ENCODE data around the gene ZG16B. TPM values are rescaled to one million over a fixed set of nuclear protein-coding genes. Genes with fewer than 3 reads are reported as not detected.

The ZG16B gene
- total RNA-seq, 1 experiment from 2014 or later = 19.9 TPM

DNA sequence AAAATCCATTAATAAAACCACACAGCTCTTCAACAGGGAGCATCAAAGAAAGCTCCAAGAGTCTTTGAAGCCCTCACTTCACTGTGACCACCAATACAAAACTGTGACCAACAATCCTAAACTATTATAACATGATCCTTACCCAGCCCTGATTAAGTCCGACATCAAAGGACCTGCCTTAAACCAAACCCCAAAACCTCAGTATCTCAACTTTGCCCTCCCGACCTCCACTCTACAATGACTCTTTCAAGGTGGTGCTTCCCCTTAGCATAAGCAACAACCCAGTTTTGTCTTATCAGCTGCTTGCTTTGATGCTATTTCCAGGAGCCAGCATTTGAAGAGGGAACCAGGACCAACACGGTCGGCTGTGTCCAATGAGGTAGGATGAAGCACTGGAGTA lies 36.3 kb downstream of the ZG16B start:
- ChIA-PET CTCF (no interaction called here), POLR2A (ENCODE audit: unreplicated experiment) (no interaction called here)
- Histone ChIP-seq H3K27me3 (ENCODE audit: insufficient read depth, low read depth) (no peaks in the 10 kb centered on the region), H3K4me1 (replicated peaks; ENCODE audit: insufficient read depth) (peaks cover 5% of the 10 kb centered on the region; the same call in 1 of the 2 replicates), H3K9me3 (ENCODE audit: insufficient read depth, low read depth) (no peaks in the 10 kb centered on the region), H3K4me3 (no peak overlapping the region), H3K27ac (no peak overlapping the region), H3K4me2 (no peak overlapping the region), H3K36me3 (ENCODE audit: low read depth) (no peaks in the 10 kb centered on the region), H3K9me2 (ENCODE audit: insufficient read depth) (no peaks in the 10 kb centered on the region), H3K79me2 (ENCODE audit: low read depth) (no peaks in the 10 kb centered on the region), H3F3A (ENCODE audit: insufficient read depth, low read depth) (peaks cover 32% of the 10 kb centered on the region; the same call in 1 of the 2 replicates), H4K20me1 (ENCODE audit: insufficient read depth) (no peaks in the 10 kb centered on the region), H2AFZ (no peak overlapping the region)
- TF ChIP-seq EZH2 (IDR thresholded peaks at IDR 0.05; ENCODE audit: low read depth) = no peak
- TF ChIP-seq, protein P1, sequence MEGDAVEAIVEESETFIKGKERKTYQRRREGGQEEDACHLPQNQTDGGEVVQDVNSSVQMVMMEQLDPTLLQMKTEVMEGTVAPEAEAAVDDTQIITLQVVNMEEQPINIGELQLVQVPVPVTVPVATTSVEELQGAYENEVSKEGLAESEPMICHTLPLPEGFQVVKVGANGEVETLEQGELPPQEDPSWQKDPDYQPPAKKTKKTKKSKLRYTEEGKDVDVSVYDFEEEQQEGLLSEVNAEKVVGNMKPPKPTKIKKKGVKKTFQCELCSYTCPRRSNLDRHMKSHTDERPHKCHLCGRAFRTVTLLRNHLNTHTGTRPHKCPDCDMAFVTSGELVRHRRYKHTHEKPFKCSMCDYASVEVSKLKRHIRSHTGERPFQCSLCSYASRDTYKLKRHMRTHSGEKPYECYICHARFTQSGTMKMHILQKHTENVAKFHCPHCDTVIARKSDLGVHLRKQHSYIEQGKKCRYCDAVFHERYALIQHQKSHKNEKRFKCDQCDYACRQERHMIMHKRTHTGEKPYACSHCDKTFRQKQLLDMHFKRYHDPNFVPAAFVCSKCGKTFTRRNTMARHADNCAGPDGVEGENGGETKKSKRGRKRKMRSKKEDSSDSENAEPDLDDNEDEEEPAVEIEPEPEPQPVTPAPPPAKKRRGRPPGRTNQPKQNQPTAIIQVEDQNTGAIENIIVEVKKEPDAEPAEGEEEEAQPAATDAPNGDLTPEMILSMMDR (conservative IDR thresholded peaks at IDR 0.05) = no peak
- no peak for DNase-seq
- intact Hi-C loops (cut with micrococcal nuclease; ENCODE audit: unreplicated experiment) = no loop called here
- BruUV-seq (replicated peaks) = no TSS peak

DNA sequence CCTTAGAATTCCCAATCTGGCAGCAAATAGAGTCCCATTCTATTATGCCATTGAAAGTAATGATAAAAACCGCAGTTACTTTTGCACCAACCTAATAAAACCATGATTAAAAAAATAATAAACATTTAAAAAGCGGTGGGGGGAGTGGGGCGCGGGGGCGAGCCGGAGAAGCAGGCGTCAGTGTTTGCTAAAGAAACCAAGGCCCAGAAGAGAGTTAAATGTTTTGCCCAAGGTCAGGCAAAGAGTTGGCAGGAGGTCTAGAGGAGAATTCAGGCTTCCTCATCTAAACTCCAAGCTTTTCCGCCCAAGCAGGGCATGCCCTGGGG lies 37.5 kb downstream of the ZG16B start:
- ChIA-PET CTCF (interaction anchor here (0.7 to 1.7 kb wide), 5 partner anchors 9 to 115 kb away, joined by 4 to 7 read pairs (median 5); partner anchors contain the start of genes FLYWCH2 and SRRM2), POLR2A (ENCODE audit: unreplicated experiment) (interaction anchor here (0.6 to 0.7 kb wide), 2 partner anchors 98 to 303 kb away, joined by 3 read pairs; no protein-coding TSS in a partner anchor)
- intact Hi-C loops (cut with micrococcal nuclease; ENCODE audit: unreplicated experiment) = no loop called here
- DNase-seq = no peak
- peak overlapping the region; percentile 78 for H3K4me2 ChIP-seq
- H3K9me2 ChIP-seq (ENCODE audit: insufficient read depth) = no peaks in the 10 kb centered on the region
- H3F3A ChIP-seq (ENCODE audit: insufficient read depth, low read depth) = peaks cover 34% of the 10 kb centered on the region
- peaks cover 6% of the 10 kb centered on the region; the same call in 1 of the 2 replicates for H3K4me1 ChIP-seq (replicated peaks; ENCODE audit: insufficient read depth)
- H3K4me3 ChIP-seq = peak overlapping the region; percentile 79
- H4K20me1 ChIP-seq (ENCODE audit: insufficient read depth) = no peaks in the 10 kb centered on the region
- no peaks in the 10 kb centered on the region for H3K36me3 ChIP-seq (ENCODE audit: low read depth)
- no peaks in the 10 kb centered on the region for H3K9me3 ChIP-seq (ENCODE audit: insufficient read depth, low read depth)
- TF ChIP-seq EZH2 (IDR thresholded peaks at IDR 0.05; ENCODE audit: low read depth) = no peak
- TF ChIP-seq, protein P1 (conservative IDR thresholded peaks at IDR 0.05) = no peak
- TSS peak; percentile 97 for BruUV-seq (replicated peaks)
- no peaks in the 10 kb centered on the region for H3K79me2 ChIP-seq (ENCODE audit: low read depth)
- H3K27me3 ChIP-seq (ENCODE audit: insufficient read depth, low read depth) = no peaks in the 10 kb centered on the region
- H3K27ac ChIP-seq = peak overlapping the region; percentile 94
- H2AFZ ChIP-seq = peak overlapping the region; percentile 85

DNA sequence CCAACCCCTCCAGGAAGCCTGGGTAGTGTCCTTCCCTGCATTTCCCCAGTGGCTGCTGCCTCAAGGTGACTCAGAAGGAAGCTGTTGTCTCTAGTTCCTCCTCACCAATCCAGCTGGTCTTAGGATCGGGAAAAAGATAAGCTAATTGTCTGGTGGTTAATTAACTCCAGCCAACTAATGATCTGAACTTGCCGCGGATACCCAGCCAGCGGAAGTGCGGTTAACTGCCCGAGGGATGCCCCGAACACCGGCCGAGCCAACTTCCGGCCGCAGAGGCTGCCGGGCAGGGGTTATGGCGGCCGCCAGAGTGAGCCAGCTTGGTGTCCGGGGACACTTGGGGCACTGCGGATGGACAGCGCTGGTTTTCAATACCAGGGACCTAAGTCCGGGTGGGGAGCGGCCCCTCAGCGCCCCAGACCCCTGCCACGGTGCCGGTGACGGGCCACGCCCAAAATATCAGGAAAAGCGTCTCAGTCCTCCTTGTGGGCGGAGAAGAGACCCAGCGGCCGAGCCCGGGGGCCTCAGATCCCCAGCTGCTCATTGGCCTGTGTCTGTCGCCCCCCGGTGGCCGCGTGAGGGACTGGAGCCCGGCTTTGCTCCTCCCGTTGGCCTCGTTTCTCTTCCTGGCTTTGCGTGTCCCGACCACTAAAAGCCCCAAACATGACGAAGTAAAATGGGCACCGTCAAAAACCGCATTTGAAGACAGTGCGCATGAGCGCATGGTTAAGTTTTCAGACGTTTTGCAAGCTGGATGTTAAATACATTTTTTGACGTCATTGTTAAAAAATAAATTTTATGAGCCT lies 38.1 kb downstream of the ZG16B start:
- Histone ChIP-seq H3K36me3 (ENCODE audit: low read depth) (no peaks in the 10 kb centered on the region), H3F3A (ENCODE audit: insufficient read depth, low read depth) (peaks cover 39% of the 10 kb centered on the region), H3K4me1 (replicated peaks; ENCODE audit: insufficient read depth) (peaks cover 11% of the 10 kb centered on the region; the same call in 1 of the 2 replicates), H3K4me3 (peak overlapping the region; percentile 79), H3K27ac (peak overlapping the region; percentile 94), H3K79me2 (ENCODE audit: low read depth) (no peaks in the 10 kb centered on the region), H3K4me2 (peak overlapping the region; percentile 78), H2AFZ (peak overlapping the region; percentile 85), H3K9me3 (ENCODE audit: insufficient read depth, low read depth) (no peaks in the 10 kb centered on the region), H3K9me2 (ENCODE audit: insufficient read depth) (no peaks in the 10 kb centered on the region), H3K27me3 (ENCODE audit: insufficient read depth, low read depth) (no peaks in the 10 kb centered on the region), H4K20me1 (ENCODE audit: insufficient read depth) (no peaks in the 10 kb centered on the region)
- peak; percentile 84 to 97 for DNase-seq
- intact Hi-C loops (cut with micrococcal nuclease; ENCODE audit: unreplicated experiment) = loop anchor here (1.0 to 2.0 kb wide), 4 partner anchors 33 to 185 kb away; partner anchors contain the start of genes KCTD5 and PRSS21
- BruUV-seq (replicated peaks) = TSS peak; percentile 99
- POLR2A ChIA-PET (ENCODE audit: unreplicated experiment) = interaction anchor here (0.6 to 0.7 kb wide), 3 partner anchors 97 to 302 kb away, joined by 3 read pairs; no protein-coding TSS in a partner anchor
- no peak for TF ChIP-seq EZH2 (IDR thresholded peaks at IDR 0.05; ENCODE audit: low read depth)
- TF ChIP-seq, protein P1 (conservative IDR thresholded peaks at IDR 0.05) = peak; percentile 92
- CTCF ChIA-PET = interaction anchor here (0.7 to 1.7 kb wide), 5 partner anchors 10 to 116 kb away, joined by 4 to 7 read pairs (median 5); partner anchors contain the start of genes FLYWCH2 and SRRM2
